RWPE2 (cell line): ENCODE data around the gene UGT1A4.

Experiments
- ATAC-seq: fragments of 200-7000 bp; cut with Tn5 transposase; 3 replicates; pipeline ENCODE4 v1.9.1; 2021; ENCODE audit warnings: low read depth
- DNase-seq: peaks from one replicate; pipeline ENCODE4 v3.0.0-alpha.2; 2020; ENCODE audit warnings: low spot score
- H3K27ac ChIP-seq: fragments of 450-650 bp; 2 replicates; pipeline ENCODE4 v1.5.1; 2017; ENCODE audit warnings: mild to moderate bottlenecking; ENCODE audit not compliant: poor library complexity, severe bottlenecking
- H3K27me3 ChIP-seq: fragments of 250-450 bp; sonication (Bioruptor Pico); 2 replicates; pipeline ENCODE4 v1.5.1; 2021; ENCODE audit warnings: mild to moderate bottlenecking, moderate library complexity; ENCODE audit not compliant: insufficient read depth, poor library complexity, severe bottlenecking
- H3K36me3 ChIP-seq: fragments of 250-450 bp; sonication (Bioruptor Pico); 2 replicates; pipeline ENCODE4 v1.5.1; 2020; ENCODE audit warnings: low read depth, mild to moderate bottlenecking, moderate library complexity
- H3K4me1 ChIP-seq: fragments of 250-450 bp; sonication (Bioruptor Pico); 2 replicates; pipeline ENCODE4 v1.5.1; 2021; ENCODE audit warnings: mild to moderate bottlenecking, moderate library complexity; ENCODE audit not compliant: insufficient read depth, poor library complexity, severe bottlenecking
- H3K4me3 ChIP-seq: fragments of 250-450 bp; sonication (Bioruptor Pico); 2 replicates; pipeline ENCODE4 v1.5.1; 2021; ENCODE audit warnings: mild to moderate bottlenecking, moderate library complexity; ENCODE audit not compliant: severe bottlenecking
- H3K9me3 ChIP-seq: fragments of 250-450 bp; sonication (Bioruptor Pico); 2 replicates; pipeline ENCODE4 v1.5.1; 2021; ENCODE audit warnings: mild to moderate bottlenecking, moderate library complexity; ENCODE audit not compliant: severe bottlenecking
- TF ChIP-seq, protein P1 (sequence below): fragments of 450-650 bp; IDR thresholded peaks from one replicate; pipeline ENCODE4 v1.5.1; 2017; ENCODE audit warnings: mild to moderate bottlenecking, moderate library complexity; ENCODE audit not compliant: poor library complexity, severe bottlenecking

Gene UGT1A4

DNA sequence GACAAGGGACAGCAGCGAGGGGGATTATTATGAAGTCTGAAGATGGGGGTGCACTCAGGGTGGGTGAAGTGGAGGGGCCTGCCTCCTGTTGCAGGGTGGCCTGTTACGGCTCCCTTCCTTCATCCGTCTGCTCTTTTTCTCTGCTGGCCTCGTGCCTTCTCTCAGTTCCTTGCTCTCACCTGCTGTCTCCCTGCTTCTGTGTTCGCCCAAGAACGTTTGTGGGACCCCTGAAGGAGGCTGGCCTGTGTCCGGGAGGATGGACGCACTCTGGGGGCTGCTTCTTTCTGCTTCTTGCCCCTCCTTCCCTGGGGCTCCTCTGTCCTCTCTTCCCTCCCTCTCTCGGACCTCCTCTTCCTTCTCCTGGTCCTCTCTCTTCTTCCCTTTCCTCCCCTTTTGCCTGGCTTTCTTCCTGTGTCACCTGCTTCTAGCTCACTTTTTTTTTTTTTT, 73.4 kb downstream of the UGT1A4 start:
- Histone ChIP-seq H3K9me3 (no peaks in the 10 kb centered on the region), H3K4me1 (no peaks in the 10 kb centered on the region), H3K36me3 (no peaks in the 10 kb centered on the region), H3K27ac (no peak overlapping the region), H3K4me3 (no peak overlapping the region), H3K27me3 (no peaks in the 10 kb centered on the region)
- no peak for DNase-seq
- no peak for ATAC-seq
- TF ChIP-seq, protein P1, sequence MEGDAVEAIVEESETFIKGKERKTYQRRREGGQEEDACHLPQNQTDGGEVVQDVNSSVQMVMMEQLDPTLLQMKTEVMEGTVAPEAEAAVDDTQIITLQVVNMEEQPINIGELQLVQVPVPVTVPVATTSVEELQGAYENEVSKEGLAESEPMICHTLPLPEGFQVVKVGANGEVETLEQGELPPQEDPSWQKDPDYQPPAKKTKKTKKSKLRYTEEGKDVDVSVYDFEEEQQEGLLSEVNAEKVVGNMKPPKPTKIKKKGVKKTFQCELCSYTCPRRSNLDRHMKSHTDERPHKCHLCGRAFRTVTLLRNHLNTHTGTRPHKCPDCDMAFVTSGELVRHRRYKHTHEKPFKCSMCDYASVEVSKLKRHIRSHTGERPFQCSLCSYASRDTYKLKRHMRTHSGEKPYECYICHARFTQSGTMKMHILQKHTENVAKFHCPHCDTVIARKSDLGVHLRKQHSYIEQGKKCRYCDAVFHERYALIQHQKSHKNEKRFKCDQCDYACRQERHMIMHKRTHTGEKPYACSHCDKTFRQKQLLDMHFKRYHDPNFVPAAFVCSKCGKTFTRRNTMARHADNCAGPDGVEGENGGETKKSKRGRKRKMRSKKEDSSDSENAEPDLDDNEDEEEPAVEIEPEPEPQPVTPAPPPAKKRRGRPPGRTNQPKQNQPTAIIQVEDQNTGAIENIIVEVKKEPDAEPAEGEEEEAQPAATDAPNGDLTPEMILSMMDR = no peak

DNA sequence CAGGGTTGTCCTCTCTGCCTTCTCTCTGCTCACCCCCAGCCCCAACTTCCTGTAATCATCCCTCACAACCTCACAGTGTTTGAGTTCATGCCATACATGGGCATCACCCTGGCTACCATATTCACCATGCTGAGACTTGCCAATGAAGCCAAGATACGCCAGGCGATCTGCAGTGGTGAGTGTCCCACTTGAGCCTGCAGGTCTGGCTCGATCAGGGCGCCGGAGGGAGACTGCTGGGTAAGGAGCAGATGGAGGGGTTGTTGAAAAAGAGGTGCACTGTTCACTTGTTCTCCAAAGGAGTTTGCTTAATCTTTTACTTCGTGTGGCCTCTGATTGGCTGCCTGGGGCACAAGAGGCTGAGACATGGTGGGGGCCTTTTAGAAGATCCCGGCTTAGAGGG, 74.2 kb downstream of the UGT1A4 start:
- no peaks in the 10 kb centered on the region for H3K27me3 ChIP-seq
- H3K4me3 ChIP-seq = no peak overlapping the region
- no peaks in the 10 kb centered on the region for H3K9me3 ChIP-seq
- DNase-seq (no peak), ATAC-seq (no peak)
- H3K4me1 ChIP-seq = no peaks in the 10 kb centered on the region
- TF ChIP-seq, protein P1 = no peak
- H3K27ac ChIP-seq = no peak overlapping the region
- H3K36me3 ChIP-seq = no peaks in the 10 kb centered on the region

DNA sequence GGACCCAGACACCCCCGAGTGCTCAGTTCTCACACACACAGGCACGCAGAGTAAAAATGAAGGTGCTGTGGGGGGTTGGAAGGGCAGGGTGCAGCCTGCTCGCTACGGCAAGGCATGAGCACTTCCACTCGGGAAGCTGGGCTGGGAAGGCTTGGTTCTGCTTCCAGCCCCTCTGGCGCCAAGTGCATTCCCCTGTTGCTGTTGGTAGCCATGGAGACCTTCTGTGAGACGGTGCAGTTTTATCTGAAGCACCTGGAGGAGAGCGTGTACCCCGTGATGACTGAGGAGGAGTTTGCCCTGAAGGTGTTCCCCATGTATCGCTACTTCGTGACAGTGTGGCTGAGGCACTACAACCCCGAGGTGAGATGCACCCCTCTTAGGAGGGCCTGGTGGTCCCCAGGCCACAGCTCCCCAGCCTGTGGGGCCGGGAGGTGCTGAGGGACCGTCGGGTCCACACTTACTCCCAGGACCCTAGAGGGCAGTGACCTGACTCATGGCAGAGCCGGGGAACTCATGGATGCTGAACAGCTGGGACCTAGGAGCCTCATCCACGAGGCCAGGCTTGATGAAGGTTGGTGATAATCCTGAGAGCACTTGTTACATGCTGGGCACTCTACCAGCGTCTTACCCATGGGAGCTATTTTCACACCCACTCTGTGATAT, 75.1 kb downstream of the UGT1A4 start:
- DNase-seq (no peak), ATAC-seq (no peak)
- Histone ChIP-seq H3K27me3 (no peaks in the 10 kb centered on the region), H3K4me3 (no peak overlapping the region), H3K9me3 (no peaks in the 10 kb centered on the region), H3K4me1 (no peaks in the 10 kb centered on the region), H3K27ac (no peak overlapping the region), H3K36me3 (no peaks in the 10 kb centered on the region)
- TF ChIP-seq, protein P1 = no peak

DNA sequence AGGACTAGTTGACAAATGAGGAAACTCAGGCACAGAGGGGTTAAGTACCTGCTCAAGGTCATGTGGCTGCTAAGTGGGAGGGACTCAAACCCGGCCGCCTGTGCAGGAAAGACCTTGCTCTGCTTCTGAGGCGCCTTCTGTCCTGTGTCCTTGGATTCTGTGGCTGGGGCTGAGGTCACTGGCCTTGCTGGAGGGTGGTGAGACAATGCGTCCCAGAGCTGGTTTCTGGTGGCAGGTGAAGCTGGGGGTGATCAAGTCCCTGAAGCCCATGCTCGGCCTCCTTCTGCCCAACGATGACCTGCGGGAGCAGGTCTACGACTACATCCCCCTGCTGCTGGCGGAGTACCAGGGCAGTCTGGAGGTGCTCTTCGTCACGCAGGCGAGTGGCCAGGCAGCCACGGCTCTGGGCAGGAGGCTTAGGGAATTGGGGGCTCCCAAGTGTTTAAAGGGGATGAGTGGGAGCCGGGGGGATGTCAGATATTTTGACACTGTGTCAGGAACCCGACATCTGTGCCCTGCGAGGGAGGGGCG, 75.7 kb downstream of the UGT1A4 start:
- TF ChIP-seq, protein P1 = no peak
- no peak for DNase-seq
- ATAC-seq = no peak
- no peaks in the 10 kb centered on the region for H3K9me3 ChIP-seq
- no peak overlapping the region for H3K27ac ChIP-seq
- no peak overlapping the region for H3K4me3 ChIP-seq
- no peaks in the 10 kb centered on the region for H3K27me3 ChIP-seq
- H3K36me3 ChIP-seq = no peaks in the 10 kb centered on the region
- H3K4me1 ChIP-seq = no peaks in the 10 kb centered on the region

DNA sequence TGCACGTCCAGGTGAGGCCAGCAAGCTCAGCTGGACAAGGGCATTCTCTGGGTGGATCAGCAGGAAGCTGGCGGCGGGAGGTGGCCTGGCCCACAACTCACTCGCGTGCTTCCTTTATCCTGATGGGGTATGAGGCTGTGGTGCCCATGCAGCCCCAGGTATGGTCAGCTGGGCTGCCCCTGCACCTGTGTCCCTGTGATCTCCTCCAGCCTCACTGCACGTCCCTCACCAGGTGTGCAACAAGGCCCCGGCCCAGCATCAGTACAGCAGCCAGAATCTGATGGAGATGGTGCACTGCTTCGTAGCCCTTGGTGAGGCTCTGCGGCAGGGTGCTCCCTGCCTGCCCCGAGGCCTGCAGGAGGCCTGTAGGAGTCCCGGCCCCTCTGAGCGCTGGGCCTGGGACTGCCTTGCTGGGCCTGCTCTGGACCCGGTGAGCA, 77.2 kb downstream of the UGT1A4 start:
- H3K27me3 ChIP-seq = no peaks in the 10 kb centered on the region
- TF ChIP-seq, protein P1 = no peak
- H3K4me1 ChIP-seq = no peaks in the 10 kb centered on the region
- H3K27ac ChIP-seq = no peak overlapping the region
- H3K4me3 ChIP-seq = no peak overlapping the region
- no peaks in the 10 kb centered on the region for H3K36me3 ChIP-seq
- H3K9me3 ChIP-seq = no peaks in the 10 kb centered on the region
- DNase-seq (no peak), ATAC-seq (no peak)
